Adrenal gland (tissue), 5 donors: Measurements from ENCODE around the gene PLSCR5.

Experiments
- POLR2A ChIP-seq, 2 donors: fragments of 450-650 bp; IDR thresholded peaks; one replicate each; pipeline ENCODE4 v1.6.1; 2017; ENCODE audit warnings: antibody characterized with exemption in 2 of 2, mild to moderate bottlenecking in 2 of 2, moderate library complexity in 1 of 2
- TF ChIP-seq, protein P1 (sequence below), 6 experiments: fragments of 450-650 bp in 4 of 6; fragments of 200-600 bp in 2 of 6; sonication (generic) in 1 of 6; IDR thresholded peaks; 1 replicate in 5 of 6; 2 replicates in 1 of 6; pipeline versions ENCODE4 v1.5.1 to v1.8.0; 2016 to 2021; ENCODE audit warnings: antibody characterized with exemption in 6 of 6, mild to moderate bottlenecking in 2 of 6, moderate library complexity in 1 of 6
- donor health status: DM: no; HTN: no; CAD: no.

DNA sequence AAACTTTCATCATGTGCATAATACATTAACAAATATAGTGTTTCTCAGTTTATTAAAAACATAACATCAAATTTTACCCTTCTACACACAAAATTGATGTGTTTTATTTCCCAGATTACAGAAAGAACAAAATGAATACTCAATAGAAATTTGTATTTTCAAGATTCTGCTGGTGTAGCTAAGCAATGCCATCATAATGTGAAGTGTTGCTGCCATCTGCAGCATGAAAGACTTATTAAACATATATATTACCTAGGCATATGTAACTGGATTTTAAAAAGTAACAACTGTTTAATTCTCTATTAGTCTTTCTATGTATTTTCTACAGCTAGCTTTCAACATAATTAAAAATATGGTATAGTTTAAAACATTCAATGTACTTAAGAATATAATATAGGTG is 27.5 kb downstream of the PLSCR5 start:
- TF ChIP-seq, protein P1, sequence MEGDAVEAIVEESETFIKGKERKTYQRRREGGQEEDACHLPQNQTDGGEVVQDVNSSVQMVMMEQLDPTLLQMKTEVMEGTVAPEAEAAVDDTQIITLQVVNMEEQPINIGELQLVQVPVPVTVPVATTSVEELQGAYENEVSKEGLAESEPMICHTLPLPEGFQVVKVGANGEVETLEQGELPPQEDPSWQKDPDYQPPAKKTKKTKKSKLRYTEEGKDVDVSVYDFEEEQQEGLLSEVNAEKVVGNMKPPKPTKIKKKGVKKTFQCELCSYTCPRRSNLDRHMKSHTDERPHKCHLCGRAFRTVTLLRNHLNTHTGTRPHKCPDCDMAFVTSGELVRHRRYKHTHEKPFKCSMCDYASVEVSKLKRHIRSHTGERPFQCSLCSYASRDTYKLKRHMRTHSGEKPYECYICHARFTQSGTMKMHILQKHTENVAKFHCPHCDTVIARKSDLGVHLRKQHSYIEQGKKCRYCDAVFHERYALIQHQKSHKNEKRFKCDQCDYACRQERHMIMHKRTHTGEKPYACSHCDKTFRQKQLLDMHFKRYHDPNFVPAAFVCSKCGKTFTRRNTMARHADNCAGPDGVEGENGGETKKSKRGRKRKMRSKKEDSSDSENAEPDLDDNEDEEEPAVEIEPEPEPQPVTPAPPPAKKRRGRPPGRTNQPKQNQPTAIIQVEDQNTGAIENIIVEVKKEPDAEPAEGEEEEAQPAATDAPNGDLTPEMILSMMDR (IDR thresholded peaks at IDR 0.05), result peak in 5 of 6 experiments; percentile 13 to 53 (median 45)
- TF ChIP-seq POLR2A (IDR thresholded peaks at IDR 0.05), result no peak
